ENCODE results near the gene C2orf72.

The C2orf72 gene

DNA sequence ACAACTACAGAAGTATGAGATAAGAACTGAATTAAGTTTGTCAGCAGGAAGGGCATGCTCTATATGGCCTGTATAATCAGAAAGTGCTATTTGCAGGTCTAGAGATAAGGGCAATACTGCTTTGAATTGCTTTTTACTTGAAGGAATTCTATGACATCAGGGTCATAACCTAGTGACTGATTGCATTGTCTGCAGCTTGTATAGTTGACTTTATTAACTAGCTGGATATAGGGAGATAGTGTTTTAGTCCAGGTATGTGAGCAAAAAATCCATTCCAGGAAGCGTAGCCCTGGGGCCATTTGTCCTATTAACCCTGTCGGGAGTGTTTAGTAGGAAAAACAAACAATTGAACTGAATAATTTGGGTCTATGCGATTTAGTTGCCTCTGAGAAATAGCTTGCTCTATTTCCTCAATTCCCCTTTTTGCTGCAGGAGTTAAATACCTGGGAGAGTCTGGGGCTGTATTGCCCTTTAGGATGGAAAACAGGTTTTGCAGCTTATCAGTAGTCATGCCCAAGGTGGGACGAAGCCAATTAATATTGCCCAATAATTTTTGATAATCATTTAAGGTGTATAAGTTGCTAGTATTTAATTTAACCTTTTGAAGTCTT, 57.5 kb downstream of the C2orf72 start:
- peaks cover 52% of the 10 kb centered on the region for H3K36me3 ChIP-seq (ENCODE audit: low read depth)
- ATAC-seq (ENCODE audit: low read depth), result no peak
- no peaks in the 10 kb centered on the region for H3K27me3 ChIP-seq (ENCODE audit: insufficient read depth, poor library complexity, severe bottlenecking)
- H3K9me3 ChIP-seq (ENCODE audit: severe bottlenecking), result no peaks in the 10 kb centered on the region
- DNase-seq (ENCODE audit: low spot score), result no peak
- H3K27ac ChIP-seq (ENCODE audit: poor library complexity, severe bottlenecking), result no peak overlapping the region
- H3K4me3 ChIP-seq (ENCODE audit: severe bottlenecking), result no peak overlapping the region
- H3K4me1 ChIP-seq (ENCODE audit: insufficient read depth, poor library complexity, severe bottlenecking), result no peaks in the 10 kb centered on the region
- TF ChIP-seq, protein P1, sequence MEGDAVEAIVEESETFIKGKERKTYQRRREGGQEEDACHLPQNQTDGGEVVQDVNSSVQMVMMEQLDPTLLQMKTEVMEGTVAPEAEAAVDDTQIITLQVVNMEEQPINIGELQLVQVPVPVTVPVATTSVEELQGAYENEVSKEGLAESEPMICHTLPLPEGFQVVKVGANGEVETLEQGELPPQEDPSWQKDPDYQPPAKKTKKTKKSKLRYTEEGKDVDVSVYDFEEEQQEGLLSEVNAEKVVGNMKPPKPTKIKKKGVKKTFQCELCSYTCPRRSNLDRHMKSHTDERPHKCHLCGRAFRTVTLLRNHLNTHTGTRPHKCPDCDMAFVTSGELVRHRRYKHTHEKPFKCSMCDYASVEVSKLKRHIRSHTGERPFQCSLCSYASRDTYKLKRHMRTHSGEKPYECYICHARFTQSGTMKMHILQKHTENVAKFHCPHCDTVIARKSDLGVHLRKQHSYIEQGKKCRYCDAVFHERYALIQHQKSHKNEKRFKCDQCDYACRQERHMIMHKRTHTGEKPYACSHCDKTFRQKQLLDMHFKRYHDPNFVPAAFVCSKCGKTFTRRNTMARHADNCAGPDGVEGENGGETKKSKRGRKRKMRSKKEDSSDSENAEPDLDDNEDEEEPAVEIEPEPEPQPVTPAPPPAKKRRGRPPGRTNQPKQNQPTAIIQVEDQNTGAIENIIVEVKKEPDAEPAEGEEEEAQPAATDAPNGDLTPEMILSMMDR (IDR thresholded peaks at IDR 0.05; ENCODE audit: poor library complexity, severe bottlenecking), result no peak

Data from RWPE2 (cell line).